CMK (cell line): ENCODE measurements around the gene CANT1.
"Not testable (repeated sequence)": the region's sequence is repeated elsewhere in the genome, so short reads cannot be mapped to it uniquely, and the experiment has no call there.

Experiments used
- DNase-seq: peaks from one replicate; pipeline ENCODE4 v3.0.0-alpha.2; 2010; ENCODE audit warnings: low read depth

CANT1 gene

GRCh38 chr17:78958641-78959127, 50.9 kb downstream of the CANT1 start:
- DNase-seq, result no peak

- no peak for DNase-seq
These were observed 52.4 kb downstream of the CANT1 start for GRCh38 chr17:78957128-78957527.

- no peak for DNase-seq
These were observed 53.3 kb downstream of the CANT1 start for GRCh38 chr17:78956254-78956653.

GRCh38 chr17:78954684-78955083, 54.9 kb downstream of the CANT1 start:
- no peak for DNase-seq

GRCh38 chr17:78953356-78954350, 55.9 kb downstream of the CANT1 start:
- no peak for DNase-seq

GRCh38 chr17:78952706-78953105, 56.9 kb downstream of the CANT1 start:
- no peak for DNase-seq

- no peak for DNase-seq
These were observed 57.5 kb downstream of the CANT1 start for GRCh38 chr17:78951967-78952551.

GRCh38 chr17:78950870-78951269, 58.7 kb downstream of the CANT1 start:
- DNase-seq, result no peak

- no peak for DNase-seq
These were observed 62.1 kb downstream of the CANT1 start for GRCh38 chr17:78947235-78948149.

- no peak for DNase-seq
These were observed 62.9 kb downstream of the CANT1 start for GRCh38 chr17:78946631-78947030.

- no peak for DNase-seq
These were observed 63.4 kb downstream of the CANT1 start for GRCh38 chr17:78946131-78946530.

- not testable (repeated sequence) for DNase-seq
These were observed 64.1 kb downstream of the CANT1 start for GRCh38 chr17:78945455-78945854.

GRCh38 chr17:78944956-78945355, 64.6 kb downstream of the CANT1 start:
- DNase-seq, result no peak

GRCh38 chr17:78944026-78944425, 65.5 kb downstream of the CANT1 start:
- DNase-seq, result no peak
